Right ventricle myocardium superior (tissue), 1 donor: ENCODE measurements around the gene ZNF519. TPM values are rescaled to one million over a fixed set of nuclear protein-coding genes. Genes with fewer than 3 reads are reported as not detected.

Source experiments
- total RNA-seq: library from RNA; stranded (reverse); fragmentation: NEBNext Ultra II Directional; extraction: Animal tissue kit (Norgen Biotek cat#: 25700); gene quantifications from one replicate; pipeline ENCODE4 v1.2.1, GENCODE V29; 2021
- donor health status: DM: no; HTN: yes; CAD: no; lungs with severe emphysema.

ZNF519 gene
- total RNA-seq, 1 donor from 2014 or later: 2.7 TPM

Other genes with a start within 250 kb of the ZNF519 start
- not detected for gene MC2R, start 216.9 kb downstream of the ZNF519 start, total RNA-seq